GM21576 (cell line): ENCODE data around the gene CLDN6.

Source experiments
- ATAC-seq: cut with Tn5 transposase; IDR thresholded peaks from one replicate; pipeline ENCODE4 v1.9.1; 2021; ENCODE audit warnings: mild to moderate bottlenecking, moderate library complexity; ENCODE audit not compliant: unreplicated experiment

Gene CLDN6

DNA sequence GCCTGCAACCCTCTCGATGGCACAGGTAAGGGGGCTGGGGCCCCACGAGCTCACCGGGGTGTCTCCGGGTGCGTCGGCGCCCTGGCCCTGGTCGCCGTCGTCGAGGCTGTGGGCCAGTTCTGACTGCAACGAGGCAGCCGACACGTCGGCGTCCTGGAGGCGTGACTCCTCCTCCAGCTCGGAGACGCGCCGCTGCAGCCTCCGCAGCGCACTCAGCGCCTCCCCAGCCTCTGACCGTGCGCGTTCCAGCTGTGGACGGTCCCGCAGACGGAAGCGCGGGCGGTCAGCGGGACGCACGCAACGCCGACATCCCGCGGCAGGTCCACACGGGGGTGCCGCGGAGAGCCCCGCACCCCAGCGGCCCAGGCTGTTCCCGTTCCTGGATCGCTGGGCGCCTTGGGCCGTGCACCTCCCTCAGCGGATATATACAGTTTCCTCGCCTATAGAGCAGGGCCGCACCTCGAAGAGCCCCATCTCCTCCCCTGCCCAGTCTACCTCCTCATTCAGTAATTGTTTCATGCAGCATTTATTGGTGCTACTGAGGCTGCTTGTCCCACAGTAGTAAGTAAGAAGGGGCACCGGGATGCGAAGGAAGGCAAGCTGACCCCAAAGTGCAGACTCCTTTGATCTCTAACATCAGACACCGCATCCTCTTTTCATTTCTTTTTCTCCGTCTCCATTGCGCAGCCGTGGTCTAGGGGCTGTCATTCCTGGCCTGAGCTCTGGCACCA is 11.7 kb upstream of the CLDN6 start:
- no peak for ATAC-seq

DNA sequence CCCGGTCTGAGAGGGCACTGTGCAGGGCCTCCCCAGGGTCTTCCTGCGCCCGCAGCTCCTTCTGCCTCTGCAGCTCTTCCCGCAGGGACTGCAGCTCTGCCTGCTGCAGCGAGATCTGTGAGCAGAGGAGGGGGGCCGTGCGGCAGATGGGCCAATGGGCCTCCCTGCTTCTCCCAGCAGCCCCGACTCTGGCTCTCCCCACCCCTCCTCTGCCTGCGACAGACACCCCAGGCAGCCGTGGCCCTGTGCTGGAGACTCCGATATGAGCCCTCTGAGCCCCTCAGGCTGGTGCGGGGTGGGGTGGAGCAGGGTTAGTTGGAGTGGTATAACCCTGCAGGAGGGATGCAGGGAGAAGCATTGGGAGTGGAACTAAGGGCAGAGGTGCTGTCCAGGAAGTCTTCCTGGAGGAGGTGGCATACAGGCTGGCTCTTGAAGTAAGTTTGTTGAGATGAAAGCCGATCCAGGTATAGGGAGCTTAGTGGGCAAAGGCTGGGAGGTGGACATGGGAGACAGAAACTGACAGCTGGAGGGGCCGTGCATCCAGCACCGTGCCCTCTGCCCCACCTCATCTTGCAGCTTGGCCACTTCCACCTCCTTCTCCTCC is 10.8 kb upstream of the CLDN6 start:
- ATAC-seq: no peak

GRCh38 chr16:3027983-3028715 is 10.2 kb upstream of the CLDN6 start:
- ATAC-seq: no peak

GRCh38 chr16:3027489-3027795 is 9.5 kb upstream of the CLDN6 start:
- ATAC-seq: no peak

- ATAC-seq: no peak
Measured at GRCh38 chr16:3026609-3027488, 8.9 kb upstream of the CLDN6 start.

GRCh38 chr16:3026003-3026378 is 8.0 kb upstream of the CLDN6 start:
- ATAC-seq: no peak

DNA sequence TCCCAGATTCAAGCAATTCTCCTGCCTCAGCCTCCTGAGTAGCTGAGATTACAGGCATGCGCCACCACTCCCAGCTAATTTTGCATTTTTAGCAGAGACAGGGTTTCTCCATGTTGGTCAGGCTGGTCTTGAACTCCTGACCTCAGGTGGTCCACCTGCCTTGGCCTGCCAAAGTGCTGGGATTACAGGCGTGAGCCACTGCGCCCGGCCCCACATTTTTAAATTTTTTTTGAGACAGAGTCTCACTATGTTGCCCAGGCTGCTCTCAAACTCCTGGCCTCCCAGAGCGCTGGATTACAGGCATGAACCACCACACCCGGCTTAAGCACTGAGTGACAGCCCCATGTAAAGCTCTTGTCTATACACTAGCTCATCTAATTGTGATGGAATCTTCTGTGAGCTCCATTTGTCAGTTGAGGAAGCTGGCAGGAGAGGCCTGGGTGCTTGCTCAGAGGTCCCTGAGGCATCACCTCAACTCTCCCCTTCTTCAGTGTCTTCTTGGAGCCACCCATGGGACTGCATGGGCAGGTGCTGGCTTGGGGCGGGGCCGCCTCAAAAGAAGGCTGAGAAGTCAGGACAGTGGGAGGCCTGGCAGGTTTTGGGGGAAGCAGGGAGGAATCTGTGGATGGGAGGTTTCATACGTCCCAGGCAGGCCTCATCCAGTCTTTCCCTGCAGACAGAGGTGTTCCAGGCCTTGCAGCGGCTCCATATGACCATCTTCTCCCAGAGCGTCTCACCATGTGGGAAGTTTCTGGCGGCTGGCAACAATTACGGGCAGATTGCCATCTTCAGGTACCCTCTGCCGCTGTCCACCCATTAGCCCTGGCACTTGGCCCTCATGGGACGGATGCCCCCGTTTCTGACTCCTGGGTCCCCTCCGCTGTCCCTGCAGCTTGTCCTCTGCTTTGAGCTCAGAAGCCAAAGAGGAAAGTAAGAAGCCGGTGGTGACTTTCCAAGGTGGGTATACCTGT is 7.3 kb upstream of the CLDN6 start:
- ATAC-seq: no peak

- peak; percentile 71 for ATAC-seq
Measured at GRCh38 chr16:3023669-3024478, 5.9 kb upstream of the CLDN6 start, which contains the start of the genes HCFC1R1 and THOC6. Gene HCFC1R1 (minus strand): TSS chr16:3023942. CDS start chr16:3023941, 1 bp downstream. Gene THOC6 (plus strand): TSS chr16:3024035. CDS start chr16:3024327, 292 bp downstream.

- no peak for ATAC-seq
Measured at GRCh38 chr16:3023415-3023668, 5.4 kb upstream of the CLDN6 start.

DNA sequence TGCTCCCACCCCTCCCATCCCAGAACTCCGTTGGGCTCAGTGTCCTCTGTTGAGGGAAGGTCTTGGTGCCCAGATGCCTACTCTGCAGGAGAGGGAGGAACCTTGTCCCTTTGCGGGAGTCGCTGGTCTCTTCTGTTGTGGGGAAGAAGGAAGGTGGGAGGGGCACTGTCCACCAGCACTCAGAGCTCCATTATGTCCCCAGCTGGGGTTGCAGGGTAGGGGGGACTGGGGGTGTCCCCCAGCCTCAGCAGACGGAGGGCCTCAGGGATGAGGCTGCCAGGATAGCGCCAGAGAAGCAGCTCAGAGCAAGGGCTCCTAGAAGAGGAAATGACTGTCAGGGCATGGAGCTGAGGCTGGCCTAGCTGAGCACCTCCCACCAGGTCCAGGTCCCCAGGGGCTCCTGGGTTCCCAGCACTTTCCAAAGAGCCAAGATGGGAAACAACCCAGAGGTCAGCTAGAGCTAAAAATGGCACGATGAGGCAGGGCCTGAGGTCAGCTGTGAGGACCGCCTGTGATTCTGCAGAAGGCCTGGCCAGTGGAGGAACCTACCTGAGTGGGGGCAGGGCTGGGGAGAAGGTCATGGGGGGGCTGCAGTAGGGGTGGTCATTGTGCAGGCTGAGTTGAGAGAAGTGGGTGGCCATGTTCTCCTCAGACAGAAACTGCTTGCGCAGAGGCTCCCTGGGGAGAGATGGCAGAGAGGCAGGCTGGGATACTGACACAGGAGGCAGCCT is 4.9 kb upstream of the CLDN6 start:
- ATAC-seq: no peak

- no peak for ATAC-seq
Measured at GRCh38 chr16:3022208-3022683, 4.3 kb upstream of the CLDN6 start.

DNA sequence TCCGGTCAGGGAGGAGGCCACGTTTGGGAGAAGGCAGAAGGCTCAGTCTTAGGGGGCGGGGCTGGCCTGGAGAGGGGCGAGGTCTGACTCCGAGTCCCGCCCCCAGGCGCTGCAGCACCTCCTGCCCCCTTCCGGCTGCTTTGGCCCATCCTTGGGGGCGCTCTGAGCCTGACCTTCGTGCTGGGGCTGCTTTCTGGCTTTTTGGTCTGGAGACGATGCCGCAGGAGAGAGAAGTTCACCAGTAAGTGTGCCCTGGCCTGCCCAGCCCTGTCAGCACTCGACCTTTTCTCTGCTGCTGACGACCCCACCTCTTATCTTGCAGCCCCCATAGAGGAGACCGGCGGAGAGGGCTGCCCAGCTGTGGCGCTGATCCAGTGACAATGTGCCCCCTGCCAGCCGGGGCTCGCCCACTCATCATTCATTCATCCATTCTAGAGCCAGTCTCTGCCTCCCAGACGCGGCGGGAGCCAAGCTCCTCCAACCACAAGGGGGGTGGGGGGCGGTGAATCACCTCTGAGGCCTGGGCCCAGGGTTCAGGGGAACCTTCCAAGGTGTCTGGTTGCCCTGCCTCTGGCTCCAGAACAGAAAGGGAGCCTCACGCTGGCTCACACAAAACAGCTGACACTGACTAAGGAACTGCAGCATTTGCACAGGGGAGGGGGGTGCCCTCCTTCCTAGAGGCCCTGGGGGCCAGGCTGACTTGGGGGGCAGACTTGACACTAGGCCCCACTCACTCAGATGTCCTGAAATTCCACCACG is 3.6 kb upstream of the CLDN6 start:
- ATAC-seq: no peak

- no peak for ATAC-seq
Measured at GRCh38 chr16:3020604-3021448, 2.8 kb upstream of the CLDN6 start.

- no peak for ATAC-seq
Measured at GRCh38 chr16:3020247-3020603, 2.2 kb upstream of the CLDN6 start, which contains the start of gene TNFRSF12A. Gene TNFRSF12A (plus strand): TSS chr16:3020368. CDS start chr16:3020398, 30 bp downstream.

- no peak for ATAC-seq
Measured at GRCh38 chr16:3019594-3020246, 1.7 kb upstream of the CLDN6 start.

GRCh38 chr16:3017344-3017743 is 639 bp downstream of the CLDN6 start:
- ATAC-seq: no peak
